Kidney capillary endothelial cell (primary cell): ENCODE data around the gene TBC1D5.
A peak's percentile ranks its signal among the peaks of the same experiment; 100 is the strongest.

ENCODE experiments used
- DNase-seq: peaks from one replicate; pipeline ENCODE4 v3.0.0-alpha.2; 2018; ENCODE audit warnings: low spot score

The TBC1D5 gene

GRCh38 chr3:17179381-17180205 lies 562.8 kb downstream of the TBC1D5 start:
- DNase-seq = no peak

DNA sequence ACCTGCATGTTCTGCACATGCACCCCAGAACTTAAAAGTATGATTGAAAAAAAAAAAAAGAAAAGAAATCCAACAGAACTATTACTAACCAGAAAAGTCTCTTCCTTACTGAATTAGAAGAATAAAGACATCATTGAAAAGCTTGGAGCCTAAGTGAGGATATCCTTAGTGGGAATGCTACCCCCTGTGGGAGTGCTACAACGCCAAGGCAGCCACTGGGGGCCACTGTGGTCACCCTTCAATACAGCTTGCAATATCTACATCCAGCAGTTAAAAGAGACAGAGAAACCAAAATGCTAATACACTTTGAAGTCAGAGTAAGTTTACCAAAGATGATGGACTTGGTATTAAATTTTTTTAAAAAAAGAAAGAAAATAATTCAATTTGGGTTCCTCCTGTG lies 565.7 kb downstream of the TBC1D5 start:
- no peak for DNase-seq

GRCh38 chr3:17175187-17175807 lies 567.1 kb downstream of the TBC1D5 start:
- DNase-seq = no peak

- DNase-seq = no peak
Observed at GRCh38 chr3:17166369-17166768, 576.1 kb downstream of the TBC1D5 start.

- DNase-seq = no peak
Observed at GRCh38 chr3:17162116-17162515, 580.3 kb downstream of the TBC1D5 start.

DNA sequence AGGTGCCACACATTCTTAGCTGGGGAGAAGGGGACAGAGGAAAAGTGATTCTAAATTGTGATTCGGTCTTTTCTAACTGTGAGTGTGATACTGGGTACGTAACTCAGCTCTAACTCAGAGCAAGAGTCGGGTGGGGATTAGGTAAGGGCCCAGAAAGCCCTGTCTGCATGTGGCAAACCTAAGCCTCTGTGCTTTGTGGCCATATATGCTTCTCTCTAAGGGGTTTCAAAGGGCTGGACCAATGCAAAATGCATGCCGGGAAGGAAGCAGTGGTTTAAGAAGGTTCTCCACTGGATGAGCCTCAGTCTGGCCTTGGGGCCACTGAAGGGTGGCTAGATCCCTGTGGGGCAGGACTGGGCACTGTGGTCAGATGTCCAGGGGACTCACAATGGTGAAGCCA lies 581.8 kb downstream of the TBC1D5 start:
- no peak for DNase-seq

DNA sequence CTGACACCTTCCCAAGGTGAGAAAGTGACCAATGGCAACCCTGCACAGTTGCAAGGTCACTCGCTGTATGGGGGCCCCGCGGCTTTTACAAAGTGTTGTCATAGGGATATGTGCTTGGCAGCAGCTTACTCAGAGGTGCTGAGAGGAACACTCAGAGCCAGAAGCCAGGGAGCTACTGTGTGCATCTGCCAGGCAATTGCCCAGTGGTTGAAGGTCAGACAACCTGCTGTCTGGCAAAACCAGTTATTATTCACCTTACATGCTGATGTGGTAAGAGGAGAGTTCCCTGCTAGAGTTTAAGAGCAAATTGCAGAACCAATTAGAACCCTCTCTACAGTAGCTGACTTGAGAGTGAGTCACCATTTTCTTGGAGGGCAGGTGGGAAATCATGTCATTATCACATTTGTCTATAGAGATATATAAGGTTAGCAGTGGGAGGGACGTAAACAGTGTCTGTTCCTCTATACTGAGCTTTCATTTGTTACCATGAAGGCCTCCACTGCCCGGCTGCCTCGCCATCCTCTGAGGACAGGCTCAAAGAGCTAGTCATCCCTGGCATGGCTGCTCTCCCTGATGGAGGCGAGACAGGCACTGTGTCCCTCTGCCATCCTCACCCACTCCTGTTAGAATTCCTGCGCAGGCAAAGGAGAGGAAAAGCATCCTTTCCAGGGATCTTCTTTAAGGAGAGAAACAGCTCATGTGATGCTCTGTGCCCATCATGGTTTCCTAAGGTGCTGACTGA lies 583.3 kb downstream of the TBC1D5 start:
- no peak for DNase-seq

DNA sequence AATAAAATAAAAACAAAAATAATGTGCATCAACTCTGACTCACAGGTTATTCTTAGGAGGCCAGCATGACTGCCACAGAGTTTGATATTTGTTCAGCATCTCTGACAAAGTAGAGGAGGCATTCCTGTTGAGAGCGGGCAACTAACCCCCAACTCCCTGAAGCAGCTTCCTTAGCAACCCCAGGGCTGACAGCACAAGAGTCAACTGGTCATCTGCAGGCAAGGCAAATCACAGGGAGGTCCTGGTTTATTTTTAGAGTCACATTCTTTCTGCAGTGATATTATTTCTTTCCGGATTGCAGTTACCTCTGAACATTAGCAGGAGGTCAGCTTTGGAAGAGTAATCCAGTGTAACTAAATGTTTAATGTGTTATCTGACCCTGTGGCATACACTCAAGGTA lies 584.7 kb downstream of the TBC1D5 start:
- DNase-seq = peak; percentile 42

DNA sequence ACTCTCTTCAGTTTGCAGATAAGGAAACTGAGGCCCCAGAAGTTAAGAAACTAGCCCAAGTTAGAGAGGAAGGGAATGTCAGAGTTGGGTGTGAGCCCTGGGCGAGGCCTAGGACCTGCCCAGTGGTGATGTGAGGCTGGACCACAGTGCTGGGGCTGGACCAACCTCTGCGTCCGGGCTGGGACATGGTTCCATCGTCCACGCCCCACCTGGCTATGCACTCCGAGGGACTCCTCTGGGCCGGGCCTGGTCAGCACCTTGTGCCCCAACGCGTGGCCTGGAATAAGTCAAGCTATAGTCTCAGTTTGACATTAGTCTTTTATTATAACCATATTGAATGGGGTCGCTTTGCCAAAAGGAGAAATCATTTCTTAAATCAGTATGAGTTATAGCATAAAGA lies 585.6 kb downstream of the TBC1D5 start:
- DNase-seq = no peak

DNA sequence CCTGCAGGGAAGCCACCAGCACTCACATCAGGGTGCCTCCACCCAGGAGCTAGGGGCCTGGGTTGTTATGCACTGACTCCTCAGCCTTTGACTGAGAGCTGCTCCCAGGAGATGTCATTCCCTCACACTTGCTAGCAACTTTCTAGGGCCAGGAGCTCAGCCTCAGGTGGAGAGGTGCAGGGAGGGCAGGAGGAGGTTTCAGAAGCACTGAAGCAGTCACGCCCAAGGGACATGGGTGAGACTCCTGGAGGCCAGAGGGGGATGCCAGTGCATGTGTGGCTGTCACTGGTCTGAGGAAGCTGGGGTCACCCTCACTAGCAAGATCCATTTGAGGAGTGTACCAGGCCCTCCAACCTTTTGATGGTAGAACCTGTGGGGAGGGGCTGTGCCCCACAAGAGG lies 586.5 kb downstream of the TBC1D5 start:
- DNase-seq = no peak

DNA sequence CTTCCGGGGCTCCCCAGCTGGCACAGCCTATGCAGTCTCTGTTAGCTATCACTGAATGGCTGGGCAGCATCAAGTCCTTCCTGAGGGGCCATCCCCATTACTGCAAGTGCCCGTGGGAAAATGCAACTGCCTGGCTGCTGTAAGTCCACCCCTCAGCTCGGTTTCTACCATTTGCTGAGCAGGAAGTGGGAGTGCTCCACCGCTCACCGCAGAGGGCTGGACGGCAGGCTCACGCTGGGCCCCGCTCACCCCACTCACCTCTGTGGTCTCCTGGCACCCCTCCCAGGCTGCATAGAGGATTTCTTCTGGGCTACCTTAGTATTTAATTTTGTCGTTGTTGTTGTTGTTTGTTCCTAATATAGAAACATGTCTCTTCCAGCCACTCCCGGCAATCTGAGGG lies 587.5 kb downstream of the TBC1D5 start:
- no peak for DNase-seq

DNA sequence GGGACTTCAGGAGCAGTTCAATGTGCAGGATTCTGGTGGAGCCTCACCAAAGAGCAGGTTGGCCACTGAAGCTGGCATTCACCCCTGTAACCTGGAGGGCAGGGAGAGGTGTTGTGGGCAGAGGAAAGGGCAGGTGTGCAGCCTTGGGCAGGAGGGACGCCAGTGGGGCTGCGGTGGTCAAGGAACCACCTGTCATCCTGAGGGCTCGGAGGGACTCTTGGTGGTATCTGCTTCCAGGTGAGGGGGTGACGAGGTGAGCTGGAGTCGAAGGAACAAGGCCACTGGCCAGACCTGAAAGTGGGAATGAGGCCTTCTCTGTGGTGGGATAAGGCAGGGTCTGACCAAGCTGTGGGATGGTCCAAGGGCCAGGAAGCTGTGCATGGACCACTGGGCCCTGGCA lies 588.2 kb downstream of the TBC1D5 start:
- DNase-seq = no peak

DNA sequence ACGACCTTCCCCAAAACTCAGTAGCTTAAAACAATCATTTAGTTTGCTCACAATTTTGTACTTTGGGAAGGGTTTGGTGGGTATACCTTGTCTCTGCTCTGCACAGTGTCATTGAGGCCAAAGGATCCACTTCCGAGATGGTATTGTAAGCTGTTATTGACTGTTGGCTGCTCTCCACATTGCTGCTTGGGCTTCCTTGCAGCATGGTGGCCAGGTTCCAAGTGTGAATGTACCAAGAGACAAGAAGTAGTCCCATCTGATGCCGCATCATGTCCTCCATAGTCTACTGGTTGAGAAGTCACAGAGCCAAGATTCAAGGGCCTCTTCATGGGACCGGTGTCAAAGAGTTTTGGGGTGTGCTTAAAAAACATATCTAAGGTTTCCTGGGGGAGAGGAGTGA lies 589.2 kb downstream of the TBC1D5 start:
- DNase-seq = no peak

- no peak for DNase-seq
Observed at GRCh38 chr3:17151598-17152373, 590.6 kb downstream of the TBC1D5 start.

- DNase-seq = no peak
Observed at GRCh38 chr3:17149076-17149475, 593.4 kb downstream of the TBC1D5 start.

DNA sequence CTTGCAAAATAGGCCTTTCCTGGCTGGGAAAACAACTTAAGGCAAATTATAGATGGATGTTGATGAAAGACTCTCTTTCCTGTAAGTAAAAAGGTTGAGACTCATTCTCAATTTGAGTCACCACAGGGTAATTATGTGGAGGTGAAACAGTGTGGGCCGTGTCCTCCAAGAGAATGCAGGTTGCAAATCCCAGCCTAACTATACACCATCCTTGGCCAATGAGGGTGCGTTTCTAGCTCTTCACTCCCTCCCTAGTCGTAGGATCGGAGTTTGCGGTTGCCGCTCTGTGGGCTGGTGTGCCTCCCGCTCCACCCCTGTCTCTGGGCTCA lies 597.8 kb downstream of the TBC1D5 start:
- DNase-seq = no peak

GRCh38 chr3:17143893-17144664 lies 598.4 kb downstream of the TBC1D5 start:
- no peak for DNase-seq

- no peak for DNase-seq
Observed at GRCh38 chr3:17142516-17142915, 599.9 kb downstream of the TBC1D5 start.

GRCh38 chr3:17141699-17142098 lies 600.7 kb downstream of the TBC1D5 start:
- DNase-seq = no peak

DNA sequence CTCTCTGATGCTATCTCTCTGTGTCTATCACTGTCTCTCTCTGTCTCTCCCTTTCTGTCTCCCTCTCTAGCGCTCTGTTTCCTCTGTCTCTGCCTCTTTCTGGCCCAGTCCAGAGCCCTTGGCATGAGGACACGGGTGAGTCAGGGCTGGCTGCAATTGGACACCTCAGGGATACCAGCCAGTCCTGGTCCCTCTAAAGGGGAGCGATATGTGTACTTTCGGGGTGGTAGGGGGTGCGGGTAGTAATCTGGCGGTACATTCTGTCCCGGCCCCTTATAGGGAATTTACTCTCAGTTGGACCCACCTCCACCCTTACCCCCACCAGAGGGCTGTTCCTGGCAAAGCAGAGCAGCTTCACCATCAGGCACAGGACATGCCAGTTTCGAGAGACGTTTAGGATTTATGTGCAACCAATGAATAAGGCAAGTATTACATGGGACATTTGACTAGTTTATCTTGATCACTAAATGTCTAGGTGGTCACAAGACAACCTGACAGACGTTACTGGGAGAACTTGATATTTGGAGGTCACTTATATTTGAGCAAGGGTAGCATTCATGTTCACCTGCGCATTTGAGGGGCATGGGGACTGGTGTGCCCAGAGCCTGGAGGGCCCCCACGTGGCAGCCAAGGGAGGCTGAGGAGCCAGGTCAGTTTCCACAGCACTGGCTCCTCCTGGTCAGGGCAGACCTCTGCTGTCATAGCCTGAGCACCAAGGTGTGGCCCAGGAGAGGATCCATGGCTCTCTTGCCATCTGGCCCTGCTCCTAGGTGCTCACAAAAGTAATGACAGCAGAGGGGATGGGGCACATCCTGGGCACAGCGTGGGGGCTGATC lies 601.5 kb downstream of the TBC1D5 start:
- DNase-seq = no peak
